Adipose tissue (tissue), 3 donors: ENCODE results near the gene AQP12B. TPM values are rescaled to one million over a fixed set of nuclear protein-coding genes. Genes with fewer than 3 reads are reported as not detected.
"Not testable (repeated sequence)": the region's sequence is repeated elsewhere in the genome, so short reads cannot be mapped to it uniquely, and the experiment has no call there.

Experiments
- H3K27ac ChIP-seq: one replicate; pipeline ENCODE4 v1.5.1; 2013; ENCODE audit warnings: low read depth, low read length
- WGBS, 3 donors: extraction: QIAGEN DNeasy Blood & Tissue Kit; methylation state at CpG; one replicate each; pipeline ENCODE4 v1.1.7; 2013; 5-methylcytosine and 5-hydroxymethylcytosine counted together
- polyA plus RNA-seq, 3 donors: library from polyadenylated mRNA; stranded (reverse); fragments of 200-250 nt; gene quantifications; one replicate each; pipeline ENCODE4 v1.2.3, GENCODE V29; 2013
- donor health status: healthy with polysubstance abuse.
- donor health status: Bipolar disorder and iron deficiency.
- donor health status: healthy.

AQP12B gene
- polyA plus RNA-seq, 3 donors = 0.03 to 159 TPM; not detected in 1

GRCh38 chr2:240670402-240670801 lies 12.3 kb downstream of the AQP12B start:
- H3K27ac ChIP-seq = no peak overlapping the region
- WGBS, 3 donors = 68 to 84% (median 76%) methylated on average over 7 of the region's 7 CpGs

DNA sequence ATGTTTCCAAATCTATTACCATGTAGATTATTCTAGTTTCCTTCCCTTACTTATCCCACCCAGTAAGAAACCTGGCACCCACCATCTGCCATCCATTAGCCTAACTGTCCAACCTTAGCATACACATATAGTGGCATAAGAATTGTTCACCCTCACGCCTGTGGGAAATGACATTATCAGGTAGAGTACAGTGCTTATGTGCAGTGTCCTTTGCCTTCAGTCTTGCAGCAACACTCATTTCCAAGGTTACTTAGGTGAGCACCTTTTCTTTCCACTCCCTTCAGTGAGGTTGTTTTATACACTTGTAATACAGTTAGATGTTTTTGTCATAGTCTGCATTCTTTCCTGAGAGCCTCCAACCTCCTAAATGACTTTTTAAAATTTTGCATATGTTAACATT lies 18.1 kb downstream of the AQP12B start:
- no peak overlapping the region for H3K27ac ChIP-seq
- 74 to 87% (median 85%) methylated on average over 1 of the region's 1 CpG for WGBS, 3 donors

DNA sequence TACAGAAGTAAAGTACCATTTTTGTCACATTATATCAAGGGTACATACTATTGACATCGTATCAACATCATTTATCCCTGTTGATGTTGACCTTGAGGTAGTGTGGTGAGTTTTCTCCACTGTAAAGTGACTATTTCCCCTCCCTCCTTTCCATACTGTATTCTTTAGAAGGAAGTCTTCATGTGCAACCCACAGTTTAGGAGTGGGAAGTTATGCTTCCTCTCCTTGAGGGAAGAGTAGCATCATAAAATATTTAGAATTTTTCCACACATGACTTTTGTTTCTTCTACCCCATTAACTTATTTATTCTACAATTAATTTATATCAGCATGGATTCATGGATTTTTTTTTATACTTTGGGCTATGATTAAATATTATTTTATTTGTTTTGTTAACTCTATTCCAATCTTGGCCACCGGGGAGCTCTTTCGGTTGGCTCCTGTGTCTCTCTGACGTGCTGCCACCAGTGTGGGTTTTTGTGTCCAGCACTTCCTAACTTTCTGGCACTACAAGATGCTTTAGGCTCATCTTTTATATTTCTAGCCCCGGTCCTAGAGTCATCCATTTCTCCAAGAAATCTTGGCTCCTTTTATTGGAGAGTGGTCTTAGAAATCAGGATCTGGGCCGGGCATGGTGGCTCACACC lies 19.0 kb downstream of the AQP12B start:
- no peak overlapping the region for H3K27ac ChIP-seq
- WGBS, 3 donors = 63 to 80% (median 77%) methylated on average over 6 of the region's 6 CpGs

DNA sequence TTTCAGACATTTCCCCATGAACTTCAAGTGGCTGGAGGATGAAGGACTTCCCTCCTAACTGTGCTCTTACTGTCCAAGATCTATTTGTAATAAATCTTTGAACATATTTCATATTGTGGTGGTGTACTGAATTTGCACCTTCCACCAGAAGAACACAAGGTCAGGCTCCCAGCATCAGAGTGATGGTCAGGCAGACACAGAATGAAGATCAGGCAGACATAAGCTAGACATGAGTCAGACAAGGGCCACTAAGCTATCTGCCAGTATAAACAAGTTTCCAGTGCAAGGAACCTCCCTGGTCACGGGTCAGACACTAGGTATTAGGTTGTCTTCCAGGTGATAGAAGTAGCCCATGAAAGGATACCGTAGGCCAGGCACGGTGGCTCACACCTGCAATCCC lies 20.0 kb downstream of the AQP12B start:
- H3K27ac ChIP-seq = no peak overlapping the region
- WGBS, 3 donors = 74 to 88% (median 81%) methylated on average over 3 of the region's 3 CpGs

DNA sequence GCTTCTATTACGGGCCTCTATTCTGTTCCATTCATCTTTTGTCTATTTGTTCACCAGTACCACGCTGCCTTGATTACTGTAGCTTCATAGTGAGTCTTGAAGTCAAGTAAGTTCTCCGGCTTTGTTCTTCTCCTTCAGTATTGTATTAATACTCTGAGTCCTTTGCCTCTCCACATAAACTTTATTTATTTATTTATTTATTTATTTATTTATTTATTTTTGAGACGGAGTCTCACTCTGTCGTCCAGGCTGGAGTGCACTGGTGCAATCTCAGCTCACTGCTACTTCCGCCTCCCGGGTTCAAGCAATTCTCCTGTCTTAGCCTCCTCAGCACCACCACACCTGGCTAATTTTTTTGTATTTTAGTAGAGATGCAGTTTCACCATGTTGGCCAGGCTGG lies 22.8 kb downstream of the AQP12B start:
- not testable (repeated sequence) for H3K27ac ChIP-seq
- 92 to 94% (median 93%) methylated on average over 7 of the region's 7 CpGs for WGBS, 3 donors

DNA sequence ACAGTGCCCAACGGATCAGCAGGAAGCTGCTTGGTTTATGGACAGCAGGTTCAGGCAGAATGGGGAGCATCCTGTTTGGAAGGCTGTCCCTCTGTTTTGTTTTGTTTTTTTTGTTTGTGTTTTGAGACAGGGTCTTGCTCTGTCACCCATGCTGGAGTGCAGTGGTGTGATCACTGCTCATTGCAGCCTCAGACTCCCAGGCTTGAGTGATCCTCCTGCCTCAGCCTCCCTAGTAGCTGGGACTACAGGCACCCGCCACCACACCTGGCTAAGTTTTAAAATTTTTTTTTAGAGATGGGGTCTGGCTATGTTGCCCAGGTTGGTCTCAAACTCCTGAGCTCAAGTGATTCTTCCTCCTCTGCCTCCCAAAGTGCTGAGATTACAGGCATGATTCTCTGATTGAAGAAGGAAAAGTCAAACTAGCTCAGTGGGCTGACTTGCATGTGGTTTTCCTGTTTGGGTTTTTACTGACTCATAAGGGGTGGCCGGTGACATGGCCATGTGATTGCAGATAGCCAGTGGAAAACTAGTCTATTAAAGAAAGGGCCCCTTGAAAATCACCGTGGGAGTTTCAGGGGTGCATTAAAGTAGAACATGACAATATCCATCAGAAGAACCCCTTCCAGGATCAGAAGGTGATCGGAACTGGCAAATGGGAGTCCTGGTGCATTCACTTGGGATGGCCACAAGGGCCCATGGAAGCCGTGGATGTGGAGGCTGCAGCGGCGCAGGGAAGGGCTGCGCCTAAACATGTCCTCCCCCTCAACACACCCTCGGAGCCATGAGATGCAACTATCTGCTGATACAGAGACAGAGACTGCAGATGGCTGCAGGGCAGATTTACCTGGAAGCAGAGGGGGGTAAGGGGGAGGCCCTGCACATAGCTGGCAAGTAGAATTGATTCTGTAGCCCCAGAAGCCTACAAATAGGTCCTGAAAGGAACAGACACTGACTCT lies 26.5 kb downstream of the AQP12B start:
- H3K27ac ChIP-seq = no peak overlapping the region
- WGBS, 3 donors = 69 to 71% (median 71%) methylated on average over 10 of the region's 10 CpGs

DNA sequence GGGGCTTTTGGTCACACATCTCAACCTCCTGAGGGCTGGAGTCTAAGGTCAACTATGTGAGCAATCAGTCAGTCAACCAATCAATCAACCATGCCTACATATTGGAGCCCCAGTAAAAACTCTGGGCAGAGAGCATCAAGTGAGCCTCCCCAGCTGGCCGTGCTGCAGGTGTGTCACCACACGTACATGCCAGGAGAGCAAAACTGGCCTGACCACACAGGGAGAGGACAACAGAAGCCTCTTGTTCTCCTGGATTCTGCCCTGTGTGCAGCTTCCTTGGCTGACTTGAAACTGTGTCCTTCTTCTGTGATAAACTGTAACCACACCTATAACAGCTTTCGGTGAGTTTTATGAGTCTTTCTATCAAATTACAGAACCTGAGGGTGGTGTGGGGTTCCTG lies 31.5 kb downstream of the AQP12B start:
- WGBS, 3 donors = 60 to 84% (median 76%) methylated on average over 3 of the region's 3 CpGs
- no peak overlapping the region for H3K27ac ChIP-seq

GRCh38 chr2:240650254-240650965 lies 32.3 kb downstream of the AQP12B start:
- H3K27ac ChIP-seq = no peak overlapping the region
- WGBS, 3 donors = 89 to 90% (median 90%) methylated on average over 13 of the region's 13 CpGs

DNA sequence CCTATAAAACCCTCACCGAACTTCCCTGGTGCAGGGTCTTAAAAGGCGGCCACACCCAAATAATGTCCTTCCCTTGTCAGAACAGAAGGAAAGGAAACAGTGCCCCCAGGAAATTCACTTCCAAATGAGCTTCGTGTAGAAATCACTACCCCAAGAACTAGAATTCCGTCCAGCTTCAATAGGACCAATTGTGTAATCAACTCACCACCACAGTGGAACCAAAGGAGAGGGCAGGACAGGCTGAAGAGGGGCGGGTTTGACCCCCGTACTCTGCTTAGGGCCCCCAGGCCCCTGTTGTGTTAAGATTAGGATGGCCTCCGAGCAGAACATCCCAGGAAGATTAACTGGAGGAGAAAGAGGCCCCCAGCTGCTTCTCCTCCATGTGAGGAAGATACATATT lies 33.4 kb downstream of the AQP12B start:
- no peak overlapping the region for H3K27ac ChIP-seq
- 57 to 71% (median 64%) methylated on average over 7 of the region's 7 CpGs for WGBS, 3 donors

DNA sequence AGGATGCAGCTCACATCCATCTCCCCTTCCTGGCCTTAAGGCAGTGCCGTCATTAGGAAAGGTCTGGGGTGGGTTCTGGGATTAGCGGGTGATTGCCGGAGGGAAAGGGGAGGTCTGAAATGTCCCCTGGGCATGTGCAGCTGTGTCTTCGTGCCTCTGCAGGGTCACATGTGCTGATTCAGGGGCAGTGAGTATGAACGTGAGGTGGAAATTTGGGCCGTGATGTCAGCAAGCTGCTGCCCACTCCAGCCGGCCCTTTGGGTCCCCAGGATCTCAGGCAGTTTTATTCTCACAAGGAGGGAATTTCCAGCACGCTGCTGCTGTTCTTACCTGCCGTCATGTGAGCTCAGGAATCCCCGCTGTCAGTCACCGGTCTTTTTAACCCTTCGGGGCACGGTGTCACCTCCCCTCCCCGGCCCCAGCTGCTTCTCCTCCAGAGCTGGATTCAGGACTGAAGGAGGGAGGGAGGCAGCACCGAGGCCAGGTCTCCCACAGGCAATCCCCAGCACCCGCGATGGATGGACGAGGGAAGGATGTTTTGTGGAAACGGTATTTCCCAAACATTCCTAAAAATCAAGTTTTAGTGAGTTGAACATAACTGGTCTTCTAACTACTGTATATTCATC lies 33.9 kb downstream of the AQP12B start:
- 36 to 38% (median 37%) methylated on average over 19 of the region's 19 CpGs for WGBS, 3 donors
- no peak overlapping the region for H3K27ac ChIP-seq

DNA sequence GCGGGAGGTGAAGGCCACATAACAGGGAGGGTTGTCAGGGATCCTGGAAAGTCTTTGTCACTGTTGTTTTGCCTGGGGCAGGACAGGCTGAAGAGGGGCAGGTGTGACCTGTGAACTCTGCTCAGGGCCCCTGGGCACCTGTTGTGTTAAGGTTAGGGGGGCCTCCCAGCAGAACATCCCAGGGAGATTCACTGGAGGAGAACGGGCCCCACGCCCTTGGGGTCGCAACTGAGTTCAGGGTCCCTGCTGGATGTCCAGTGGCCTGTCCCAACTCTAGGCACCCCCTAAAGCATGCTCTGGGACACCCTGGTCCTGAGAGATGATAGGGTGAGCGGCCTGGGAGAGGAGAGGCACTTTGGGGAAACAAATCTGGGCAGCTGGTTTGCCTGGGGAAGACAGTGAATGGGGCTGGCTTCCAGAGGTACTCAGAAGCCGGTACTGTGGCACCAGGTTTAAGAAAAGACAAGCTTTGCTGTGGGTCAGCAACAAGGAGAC lies 34.5 kb downstream of the AQP12B start:
- 80 to 82% (median 81%) methylated on average over 6 of the region's 6 CpGs for WGBS, 3 donors
- H3K27ac ChIP-seq = no peak overlapping the region

GRCh38 chr2:240647503-240648154 lies 35.1 kb downstream of the AQP12B start:
- 64 to 77% (median 65%) methylated on average over 22 of the region's 22 CpGs for WGBS, 3 donors
- no peak overlapping the region for H3K27ac ChIP-seq

- WGBS, 3 donors = 62 to 74% (median 71%) methylated on average over 28 to 30 of the region's 30 CpGs
- no peak overlapping the region for H3K27ac ChIP-seq
Observed at GRCh38 chr2:240646900-240647502, 35.7 kb downstream of the AQP12B start.

DNA sequence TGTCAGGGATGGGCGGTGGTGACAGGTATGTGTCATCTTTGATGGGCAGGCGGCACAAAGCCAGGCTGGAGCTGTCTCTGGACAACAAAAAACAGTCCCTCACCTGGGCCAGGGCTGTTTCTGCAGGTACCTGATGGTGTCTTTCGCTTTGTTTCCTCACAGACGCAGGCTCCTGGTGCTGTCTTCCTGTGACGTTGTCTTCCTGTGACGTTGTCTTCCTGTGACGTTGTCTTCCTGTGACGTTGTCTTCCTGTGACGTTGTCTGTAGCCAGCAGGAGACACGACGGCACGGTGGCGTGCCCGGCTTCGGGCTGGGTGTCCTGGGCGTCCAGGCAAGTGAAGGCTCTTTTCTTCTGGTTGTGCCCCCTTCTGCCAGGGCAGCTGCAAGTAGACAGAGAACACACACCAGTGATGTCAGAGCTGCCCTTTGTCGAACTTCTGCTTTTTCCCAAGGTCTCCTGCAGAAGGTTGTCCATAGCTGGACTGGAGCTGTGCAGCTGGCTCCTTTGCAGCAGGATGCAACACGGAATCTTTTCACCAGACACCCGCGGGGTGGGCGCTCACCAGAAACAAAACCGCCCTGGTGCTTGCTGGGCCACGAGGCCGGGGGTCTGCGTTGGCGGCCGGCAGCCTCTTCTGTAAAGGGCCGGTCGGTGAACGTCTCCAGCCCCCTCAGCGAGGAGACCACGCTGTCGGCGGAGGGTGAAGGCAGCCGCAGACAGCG lies 36.3 kb downstream of the AQP12B start:
- WGBS, 3 donors = 73 to 79% (median 75%) methylated on average over 35 to 36 of the region's 36 CpGs
- no peak overlapping the region for H3K27ac ChIP-seq

- H3K27ac ChIP-seq = no peak overlapping the region
- 88 to 91% (median 88%) methylated on average over 10 of the region's 10 CpGs for WGBS, 3 donors
Observed at GRCh38 chr2:240645801-240646175, 36.9 kb downstream of the AQP12B start.

- no peak overlapping the region for H3K27ac ChIP-seq
- WGBS, 3 donors = 83 to 92% (median 90%) methylated on average over 10 of the region's 10 CpGs
Observed at GRCh38 chr2:240645346-240645745, 37.3 kb downstream of the AQP12B start.

- 53 to 56% (median 54%) methylated on average over 8 of the region's 8 CpGs for WGBS, 3 donors
- no peak overlapping the region for H3K27ac ChIP-seq
Observed at GRCh38 chr2:240644859-240645301, 37.8 kb downstream of the AQP12B start.
